ENCODE measurements around the gene MROH9.

Gene MROH9

GRCh38 chr1:171075041-171075440 is 139.7 kb downstream of the MROH9 start:
- Histone ChIP-seq H3K27me3 (ENCODE audit: control insufficient read depth in 2 of 2, insufficient read depth in 2 of 2, low read length in 2 of 2) (no peaks in the 10 kb centered on the region), H3K4me3 (ENCODE audit: low read length in 2 of 2) (no peak overlapping the region), H3K27ac (ENCODE audit: low read depth in 2 of 2, low read length in 2 of 2) (no peak overlapping the region), H3K9me3 (ENCODE audit: control insufficient read depth in 2 of 2, low read length in 2 of 2) (no peaks in the 10 kb centered on the region), H3K36me3 (ENCODE audit: control insufficient read depth in 2 of 2, insufficient read depth in 2 of 2, low read length in 2 of 2) (no peaks in the 10 kb centered on the region), H3K9ac (ENCODE audit: low read depth in 1 of 2, low read length in 2 of 2) (no peak overlapping the region), H3K4me1 (ENCODE audit: control insufficient read depth in 2 of 2, insufficient read depth in 2 of 2, low read length in 2 of 2) (no peaks in the 10 kb centered on the region)

GRCh38 chr1:171081314-171081753 is 146.0 kb downstream of the MROH9 start:
- no peak overlapping the region for H3K4me3 ChIP-seq (ENCODE audit: low read length in 2 of 2)
- no peak overlapping the region for H3K9ac ChIP-seq (ENCODE audit: low read depth in 1 of 2, low read length in 2 of 2)
- H3K4me1 ChIP-seq (ENCODE audit: control insufficient read depth in 2 of 2, insufficient read depth in 2 of 2, low read length in 2 of 2): peaks cover 0 to 5% of the 10 kb centered on the region in 2 donors
- no peaks in the 10 kb centered on the region for H3K36me3 ChIP-seq (ENCODE audit: control insufficient read depth in 2 of 2, insufficient read depth in 2 of 2, low read length in 2 of 2)
- no peak overlapping the region for H3K27ac ChIP-seq (ENCODE audit: low read depth in 2 of 2, low read length in 2 of 2)
- no peaks in the 10 kb centered on the region for H3K9me3 ChIP-seq (ENCODE audit: control insufficient read depth in 2 of 2, low read length in 2 of 2)
- H3K27me3 ChIP-seq (ENCODE audit: control insufficient read depth in 2 of 2, insufficient read depth in 2 of 2, low read length in 2 of 2): no peaks in the 10 kb centered on the region

GRCh38 chr1:171081763-171082201 is 146.4 kb downstream of the MROH9 start:
- no peak overlapping the region for H3K4me3 ChIP-seq (ENCODE audit: low read length in 2 of 2)
- no peaks in the 10 kb centered on the region for H3K36me3 ChIP-seq (ENCODE audit: control insufficient read depth in 2 of 2, insufficient read depth in 2 of 2, low read length in 2 of 2)
- H3K9me3 ChIP-seq (ENCODE audit: control insufficient read depth in 2 of 2, low read length in 2 of 2): no peaks in the 10 kb centered on the region
- H3K4me1 ChIP-seq (ENCODE audit: control insufficient read depth in 2 of 2, insufficient read depth in 2 of 2, low read length in 2 of 2): peaks cover 0 to 5% of the 10 kb centered on the region in 2 donors
- H3K9ac ChIP-seq (ENCODE audit: low read depth in 1 of 2, low read length in 2 of 2): no peak overlapping the region
- H3K27me3 ChIP-seq (ENCODE audit: control insufficient read depth in 2 of 2, insufficient read depth in 2 of 2, low read length in 2 of 2): no peaks in the 10 kb centered on the region
- no peak overlapping the region for H3K27ac ChIP-seq (ENCODE audit: low read depth in 2 of 2, low read length in 2 of 2)

- Histone ChIP-seq H3K27me3 (ENCODE audit: control insufficient read depth in 2 of 2, insufficient read depth in 2 of 2, low read length in 2 of 2) (no peaks in the 10 kb centered on the region), H3K9ac (ENCODE audit: low read depth in 1 of 2, low read length in 2 of 2) (no peak overlapping the region), H3K4me3 (ENCODE audit: low read length in 2 of 2) (no peak overlapping the region), H3K4me1 (ENCODE audit: control insufficient read depth in 2 of 2, insufficient read depth in 2 of 2, low read length in 2 of 2) (peaks cover 0 to 5% of the 10 kb centered on the region in 2 donors), H3K9me3 (ENCODE audit: control insufficient read depth in 2 of 2, low read length in 2 of 2) (no peaks in the 10 kb centered on the region), H3K36me3 (ENCODE audit: control insufficient read depth in 2 of 2, insufficient read depth in 2 of 2, low read length in 2 of 2) (no peaks in the 10 kb centered on the region), H3K27ac (ENCODE audit: low read depth in 2 of 2, low read length in 2 of 2) (no peak overlapping the region)
Measured at GRCh38 chr1:171082606-171083005, 147.3 kb downstream of the MROH9 start.

GRCh38 chr1:171083222-171083621 is 147.9 kb downstream of the MROH9 start:
- no peaks in the 10 kb centered on the region for H3K9me3 ChIP-seq (ENCODE audit: control insufficient read depth in 2 of 2, low read length in 2 of 2)
- no peak overlapping the region for H3K4me3 ChIP-seq (ENCODE audit: low read length in 2 of 2)
- no peaks in the 10 kb centered on the region for H3K27me3 ChIP-seq (ENCODE audit: control insufficient read depth in 2 of 2, insufficient read depth in 2 of 2, low read length in 2 of 2)
- no peaks in the 10 kb centered on the region for H3K36me3 ChIP-seq (ENCODE audit: control insufficient read depth in 2 of 2, insufficient read depth in 2 of 2, low read length in 2 of 2)
- H3K9ac ChIP-seq (ENCODE audit: low read depth in 1 of 2, low read length in 2 of 2): no peak overlapping the region
- H3K4me1 ChIP-seq (ENCODE audit: control insufficient read depth in 2 of 2, insufficient read depth in 2 of 2, low read length in 2 of 2): peaks cover 0 to 5% of the 10 kb centered on the region in 2 donors
- H3K27ac ChIP-seq (ENCODE audit: low read depth in 2 of 2, low read length in 2 of 2): no peak overlapping the region

- Histone ChIP-seq H3K36me3 (ENCODE audit: control insufficient read depth in 2 of 2, insufficient read depth in 2 of 2, low read length in 2 of 2) (no peaks in the 10 kb centered on the region), H3K9ac (ENCODE audit: low read depth in 1 of 2, low read length in 2 of 2) (no peak overlapping the region), H3K4me3 (ENCODE audit: low read length in 2 of 2) (no peak overlapping the region), H3K27me3 (ENCODE audit: control insufficient read depth in 2 of 2, insufficient read depth in 2 of 2, low read length in 2 of 2) (no peaks in the 10 kb centered on the region), H3K27ac (ENCODE audit: low read depth in 2 of 2, low read length in 2 of 2) (no peak overlapping the region), H3K4me1 (ENCODE audit: control insufficient read depth in 2 of 2, insufficient read depth in 2 of 2, low read length in 2 of 2) (peaks cover 0 to 5% of the 10 kb centered on the region in 2 donors), H3K9me3 (ENCODE audit: control insufficient read depth in 2 of 2, low read length in 2 of 2) (no peaks in the 10 kb centered on the region)
Measured at GRCh38 chr1:171084091-171084490, 148.8 kb downstream of the MROH9 start.

GRCh38 chr1:171084870-171085269 is 149.5 kb downstream of the MROH9 start:
- H3K4me3 ChIP-seq (ENCODE audit: low read length in 2 of 2): no peak overlapping the region
- no peak overlapping the region for H3K27ac ChIP-seq (ENCODE audit: low read depth in 2 of 2, low read length in 2 of 2)
- no peaks in the 10 kb centered on the region for H3K27me3 ChIP-seq (ENCODE audit: control insufficient read depth in 2 of 2, insufficient read depth in 2 of 2, low read length in 2 of 2)
- peaks cover 0 to 5% of the 10 kb centered on the region in 2 donors for H3K4me1 ChIP-seq (ENCODE audit: control insufficient read depth in 2 of 2, insufficient read depth in 2 of 2, low read length in 2 of 2)
- no peaks in the 10 kb centered on the region for H3K9me3 ChIP-seq (ENCODE audit: control insufficient read depth in 2 of 2, low read length in 2 of 2)
- no peak overlapping the region for H3K9ac ChIP-seq (ENCODE audit: low read depth in 1 of 2, low read length in 2 of 2)
- no peaks in the 10 kb centered on the region for H3K36me3 ChIP-seq (ENCODE audit: control insufficient read depth in 2 of 2, insufficient read depth in 2 of 2, low read length in 2 of 2)

- Histone ChIP-seq H3K4me1 (ENCODE audit: control insufficient read depth in 2 of 2, insufficient read depth in 2 of 2, low read length in 2 of 2) (no peaks in the 10 kb centered on the region), H3K9ac (ENCODE audit: low read depth in 1 of 2, low read length in 2 of 2) (no peak overlapping the region), H3K9me3 (ENCODE audit: control insufficient read depth in 2 of 2, low read length in 2 of 2) (no peaks in the 10 kb centered on the region), H3K36me3 (ENCODE audit: control insufficient read depth in 2 of 2, insufficient read depth in 2 of 2, low read length in 2 of 2) (no peaks in the 10 kb centered on the region), H3K4me3 (ENCODE audit: low read length in 2 of 2) (no peak overlapping the region), H3K27ac (ENCODE audit: low read depth in 2 of 2, low read length in 2 of 2) (no peak overlapping the region), H3K27me3 (ENCODE audit: control insufficient read depth in 2 of 2, insufficient read depth in 2 of 2, low read length in 2 of 2) (no peaks in the 10 kb centered on the region)
Measured at GRCh38 chr1:171087896-171088295, 152.6 kb downstream of the MROH9 start.

GRCh38 chr1:171090604-171091003 is 155.3 kb downstream of the MROH9 start, which contains the start of gene FMO3:
Gene FMO3, plus strand, starts transcription at chr1:171090905. Its CDS starts 1,754 bp downstream, at chr1:171092659.
- H3K36me3 ChIP-seq (ENCODE audit: control insufficient read depth in 2 of 2, insufficient read depth in 2 of 2, low read length in 2 of 2): no peaks in the 10 kb centered on the region
- no peaks in the 10 kb centered on the region for H3K4me1 ChIP-seq (ENCODE audit: control insufficient read depth in 2 of 2, insufficient read depth in 2 of 2, low read length in 2 of 2)
- H3K27ac ChIP-seq (ENCODE audit: low read depth in 2 of 2, low read length in 2 of 2): no peak within 1 kb of the TSS
- no peaks in the 10 kb centered on the region for H3K27me3 ChIP-seq (ENCODE audit: control insufficient read depth in 2 of 2, insufficient read depth in 2 of 2, low read length in 2 of 2)
- H3K9ac ChIP-seq (ENCODE audit: low read depth in 1 of 2, low read length in 2 of 2): no peak within 1 kb of the TSS
- H3K9me3 ChIP-seq (ENCODE audit: control insufficient read depth in 2 of 2, low read length in 2 of 2): no peaks in the 10 kb centered on the region
- H3K4me3 ChIP-seq (ENCODE audit: low read length in 2 of 2): no peak within 1 kb of the TSS

- Histone ChIP-seq H3K4me1 (ENCODE audit: control insufficient read depth in 2 of 2, insufficient read depth in 2 of 2, low read length in 2 of 2) (no peaks in the 10 kb centered on the region), H3K9me3 (ENCODE audit: control insufficient read depth in 2 of 2, low read length in 2 of 2) (no peaks in the 10 kb centered on the region), H3K27ac (ENCODE audit: low read depth in 2 of 2, low read length in 2 of 2) (no peak overlapping the region), H3K36me3 (ENCODE audit: control insufficient read depth in 2 of 2, insufficient read depth in 2 of 2, low read length in 2 of 2) (no peaks in the 10 kb centered on the region), H3K27me3 (ENCODE audit: control insufficient read depth in 2 of 2, insufficient read depth in 2 of 2, low read length in 2 of 2) (no peaks in the 10 kb centered on the region), H3K9ac (ENCODE audit: low read depth in 1 of 2, low read length in 2 of 2) (no peak overlapping the region), H3K4me3 (ENCODE audit: low read length in 2 of 2) (no peak overlapping the region)
Measured at GRCh38 chr1:171103862-171104261, 168.5 kb downstream of the MROH9 start.
